ENCODE data around the gene SLC1A2. TPM values are rescaled to one million over a fixed set of nuclear protein-coding genes. Genes with fewer than 3 reads are reported as not detected.
A peak's percentile ranks its signal among the peaks of the same experiment; 100 is the strongest.

SLC1A2 gene
- total and polyA plus RNA-seq, 7 experiments from 2014 or later: 0.13 to 0.69 (median 0.24) TPM; not detected in 4

DNA sequence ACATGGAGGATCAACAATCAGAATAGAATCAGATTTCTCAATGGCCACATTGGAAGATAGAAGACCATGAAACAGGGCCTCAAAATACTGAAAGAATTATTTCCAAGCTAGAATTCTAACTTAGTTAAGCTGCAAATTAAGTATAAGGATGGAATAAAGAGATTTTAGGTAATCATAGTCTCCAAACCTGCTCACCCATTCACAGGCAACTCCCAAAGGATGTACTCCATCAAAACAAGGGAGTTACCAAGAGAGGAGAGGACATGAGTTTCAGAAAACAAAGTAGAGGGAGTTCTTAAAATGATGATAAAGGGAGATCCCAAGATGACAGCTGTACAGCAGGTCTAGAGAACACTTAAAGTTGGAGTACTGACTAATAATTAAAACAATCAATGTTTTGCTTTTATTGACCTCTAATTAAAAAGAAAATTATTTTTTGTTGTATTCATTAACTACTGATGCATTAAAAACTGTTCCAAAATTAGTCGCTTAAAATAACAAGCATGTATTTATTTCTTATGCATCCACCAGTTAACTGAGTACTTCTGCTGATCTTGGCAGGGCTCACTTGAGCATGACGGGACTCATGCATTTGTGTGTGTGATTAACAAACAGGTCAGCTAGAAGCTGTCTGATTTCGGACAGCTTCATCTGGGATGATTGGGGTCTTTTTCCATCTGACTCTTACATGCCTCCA, 184.8 kb downstream of the SLC1A2 start:
- H3K4me3 Mint-ChIP-seq: peak overlapping the region in 5 of 10 donors; percentile 17 to 70 (median 64)
- H3K36me3 Mint-ChIP-seq: peaks cover 24 to 64% (median 45%) of the 10 kb centered on the region in 5 donors
- no peak overlapping the region for H3K27ac ChIP-seq (ENCODE audit: low read depth, low read length)
- ChIA-PET CTCF (interaction anchor here (0.6 to 1.5 kb wide), 5 partner anchors 12 to 250 kb away, joined by 3 to 5 read pairs (median 4); partner anchors contain the start of gene CD44), POLR2A (interaction anchor here (0.6 to 3.0 kb wide), 11 partner anchors 8 to 317 kb away, joined by 3 to 16 read pairs (median 4); no protein-coding TSS in a partner anchor)
- peaks cover 27 to 36% of the 10 kb centered on the region in 2 donors for H3K4me1 ChIP-seq (ENCODE audit: control insufficient read depth in 2 of 2, insufficient read depth in 2 of 2, low read length in 2 of 2)
- peak overlapping the region; percentile 16 to 90 (median 83) for H3K27ac Mint-ChIP-seq
- H3K9me3 Mint-ChIP-seq: peaks cover 4 to 47% (median 23%) of the 10 kb centered on the region in 11 donors
- intact Hi-C loops (cut with micrococcal nuclease): loop anchor here (2.0 to 10.0 kb wide), 6 partner anchors 18 to 250 kb away; no protein-coding TSS in a partner anchor
- H3K27me3 ChIP-seq (ENCODE audit: control insufficient read depth in 2 of 2, insufficient read depth in 2 of 2, low read length in 2 of 2): no peaks in the 10 kb centered on the region
- H3K4me1 Mint-ChIP-seq: peaks cover 42 to 85% (median 63%) of the 10 kb centered on the region in 7 donors
- no peak overlapping the region for H3K4me3 ChIP-seq (ENCODE audit: low read length)
- peaks cover 6 to 22% (median 10%) of the 10 kb centered on the region in 3 experiments for H3K36me3 ChIP-seq (ENCODE audit: control insufficient read depth in 2 of 3, insufficient read depth in 3 of 3, low read length in 3 of 3)
- ATAC-seq (no peak), DNase-seq (no peak)
- peaks cover 0 to 3% (median 0%) of the 10 kb centered on the region in 5 donors for H3K27me3 Mint-ChIP-seq
- H3K9me3 ChIP-seq (ENCODE audit: control insufficient read depth in 2 of 3, low read length in 3 of 3): peaks cover 0 to 8% (median 0%) of the 10 kb centered on the region in 3 experiments

GRCh38 chr11:35233518-35233917, 185.8 kb downstream of the SLC1A2 start:
- Histone ChIP-seq H3K4me3 (ENCODE audit: low read length) (no peak overlapping the region), H3K9me3 (ENCODE audit: control insufficient read depth in 2 of 3, low read length in 3 of 3) (peaks cover 0 to 8% (median 0%) of the 10 kb centered on the region in 3 experiments), H3K27me3 (ENCODE audit: control insufficient read depth in 2 of 2, insufficient read depth in 2 of 2, low read length in 2 of 2) (no peaks in the 10 kb centered on the region), H3K4me1 (ENCODE audit: control insufficient read depth in 2 of 2, insufficient read depth in 2 of 2, low read length in 2 of 2) (peaks cover 27 to 36% of the 10 kb centered on the region in 2 donors), H3K27ac (ENCODE audit: low read depth, low read length) (no peak overlapping the region), H3K36me3 (ENCODE audit: control insufficient read depth in 2 of 3, insufficient read depth in 3 of 3, low read length in 3 of 3) (peaks cover 16 to 33% (median 17%) of the 10 kb centered on the region in 3 experiments)
- DNase-seq (no peak), ATAC-seq (no peak)
- Mint-ChIP-seq H3K4me1 (peaks cover 46 to 82% (median 56%) of the 10 kb centered on the region in 7 donors), H3K27ac (peak overlapping the region in 8 of 9 donors; percentile 16 to 89 (median 82)), H3K9me3 (peaks cover 4 to 47% (median 23%) of the 10 kb centered on the region in 11 donors), H3K36me3 (peaks cover 33 to 74% (median 56%) of the 10 kb centered on the region in 5 donors), H3K27me3 (no peaks in the 10 kb centered on the region), H3K4me3 (peak overlapping the region in 3 of 10 donors; percentile 6 to 45 (median 41))
- intact Hi-C loops (cut with micrococcal nuclease): loop anchor here in 1 of 2 donors (10.0 kb wide), 1 partner anchor 251 kb away; no protein-coding TSS in a partner anchor
- ChIA-PET POLR2A (interaction anchor here (0.9 to 1.3 kb wide), 6 partner anchors 9 to 66 kb away, joined by 3 to 5 read pairs (median 4); no protein-coding TSS in a partner anchor), CTCF (interaction anchor here (0.6 to 1.5 kb wide), 5 partner anchors 13 to 129 kb away, joined by 3 to 4 read pairs (median 3); no protein-coding TSS in a partner anchor)

DNA sequence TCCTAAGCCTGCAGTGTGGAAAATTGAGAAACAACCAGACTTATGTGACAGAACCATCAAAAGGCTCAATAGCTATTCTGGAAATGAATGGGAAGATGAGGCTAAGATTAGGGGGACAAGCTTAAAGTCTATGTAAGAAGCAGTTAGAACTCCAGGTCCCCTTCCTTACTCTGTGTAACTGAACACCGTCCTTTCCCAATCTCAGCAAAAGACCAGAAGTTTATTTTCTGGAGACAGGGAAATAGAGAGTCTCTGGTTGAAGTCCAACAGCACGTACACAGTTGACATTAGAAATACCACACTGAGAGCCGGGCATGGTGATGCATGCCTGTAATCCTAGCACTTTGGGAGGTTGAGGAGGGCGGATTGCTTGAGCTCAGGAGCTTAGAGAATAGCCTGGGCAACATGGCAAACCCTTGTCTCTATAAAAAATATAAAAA, 186.4 kb downstream of the SLC1A2 start:
- H3K27me3 ChIP-seq (ENCODE audit: control insufficient read depth in 2 of 2, insufficient read depth in 2 of 2, low read length in 2 of 2): no peaks in the 10 kb centered on the region
- ATAC-seq (no peak), DNase-seq (no peak)
- H3K4me1 ChIP-seq (ENCODE audit: control insufficient read depth in 2 of 2, insufficient read depth in 2 of 2, low read length in 2 of 2): peaks cover 23 to 34% of the 10 kb centered on the region in 2 donors
- Mint-ChIP-seq H3K27me3 (no peaks in the 10 kb centered on the region), H3K4me1 (peaks cover 41 to 81% (median 54%) of the 10 kb centered on the region in 7 donors), H3K27ac (peak overlapping the region in 7 of 9 donors; percentile 16 to 89 (median 81)), H3K36me3 (peaks cover 37 to 75% (median 62%) of the 10 kb centered on the region in 5 donors), H3K9me3 (peaks cover 4 to 47% (median 23%) of the 10 kb centered on the region in 11 donors), H3K4me3 (peak overlapping the region in 1 of 10 donors; percentile 14)
- H3K36me3 ChIP-seq (ENCODE audit: control insufficient read depth in 2 of 3, insufficient read depth in 3 of 3, low read length in 3 of 3): peaks cover 19 to 39% (median 22%) of the 10 kb centered on the region in 3 experiments
- intact Hi-C loops (cut with micrococcal nuclease): loop anchor here in 1 of 2 donors (10.0 kb wide), 1 partner anchor 252 kb away; no protein-coding TSS in a partner anchor
- CTCF ChIA-PET: interaction anchor here (0.6 to 1.5 kb wide), 3 partner anchors 58 to 129 kb away, joined by 3 to 4 read pairs (median 3); no protein-coding TSS in a partner anchor
- no peak overlapping the region for H3K27ac ChIP-seq (ENCODE audit: low read depth, low read length)
- no peak overlapping the region for H3K4me3 ChIP-seq (ENCODE audit: low read length)
- H3K9me3 ChIP-seq (ENCODE audit: control insufficient read depth in 2 of 3, low read length in 3 of 3): peaks cover 0 to 8% (median 0%) of the 10 kb centered on the region in 3 experiments
- POLR2A ChIA-PET: interaction anchor here (0.9 to 1.3 kb wide), 6 partner anchors 9 to 56 kb away, joined by 3 to 5 read pairs (median 3); no protein-coding TSS in a partner anchor

DNA sequence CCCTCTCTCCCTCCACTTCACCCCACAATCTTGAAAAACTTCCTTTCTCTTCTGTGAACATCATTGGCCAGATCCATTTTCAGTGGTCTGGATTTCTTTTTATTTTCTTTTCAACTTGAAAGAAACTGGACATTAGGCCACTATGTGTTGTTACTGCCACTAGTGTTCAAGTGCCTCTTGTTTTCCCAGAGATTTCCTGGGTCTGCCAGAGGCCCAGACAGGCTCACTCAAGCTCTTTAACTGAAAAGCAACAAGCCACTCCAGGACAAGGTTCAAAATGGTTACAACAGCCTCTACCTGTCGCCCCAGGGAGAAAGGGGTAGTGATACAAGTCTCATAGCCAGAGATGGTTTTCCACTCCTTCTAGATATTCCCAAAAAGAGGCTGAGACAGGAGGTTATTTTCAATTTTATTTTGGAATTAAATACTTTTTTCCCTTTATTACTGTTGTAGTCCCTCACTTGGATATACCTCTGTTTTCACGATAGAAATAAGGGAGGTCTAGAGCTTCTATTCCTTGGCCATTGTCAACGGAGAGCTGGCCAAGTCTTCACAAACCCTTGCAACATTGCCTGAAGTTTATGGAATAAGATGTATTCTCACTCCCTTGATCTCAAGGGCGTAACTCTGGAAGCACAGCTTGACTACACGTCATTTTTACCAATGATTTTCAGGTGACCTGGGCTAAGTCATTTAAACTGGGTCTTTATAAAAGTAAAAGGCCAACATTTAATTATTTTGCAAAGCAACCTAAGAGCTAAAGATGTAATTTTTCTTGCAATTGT, 188.1 kb downstream of the SLC1A2 start:
- intact Hi-C loops (cut with micrococcal nuclease): loop anchor here in 1 of 2 donors (10.0 kb wide), 1 partner anchor 254 kb away; no protein-coding TSS in a partner anchor

GRCh38 chr11:35230388-35230787, 189.0 kb downstream of the SLC1A2 start:
- CTCF ChIA-PET: interaction anchor here (1.4 kb wide), 1 partner anchor 163 kb away, joined by 5 read pairs; no protein-coding TSS in a partner anchor
- H3K27ac ChIP-seq (ENCODE audit: low read depth, low read length): no peak overlapping the region
- H3K9me3 ChIP-seq (ENCODE audit: control insufficient read depth in 2 of 3, low read length in 3 of 3): peaks cover 0 to 8% (median 0%) of the 10 kb centered on the region in 3 experiments
- ATAC-seq (no peak), DNase-seq (no peak)
- intact Hi-C loops (cut with micrococcal nuclease): loop anchor here in 1 of 2 donors (10.0 kb wide), 1 partner anchor 254 kb away; no protein-coding TSS in a partner anchor
- no peak overlapping the region for H3K4me3 ChIP-seq (ENCODE audit: low read length)
- H3K4me1 ChIP-seq (ENCODE audit: control insufficient read depth in 2 of 2, insufficient read depth in 2 of 2, low read length in 2 of 2): peaks cover 6 to 9% of the 10 kb centered on the region in 2 donors
- Mint-ChIP-seq H3K27ac (peak overlapping the region in 8 of 9 donors; percentile 18 to 76 (median 72)), H3K36me3 (peaks cover 51 to 82% (median 81%) of the 10 kb centered on the region in 5 donors), H3K4me3 (no peak overlapping the region), H3K4me1 (peaks cover 22 to 67% (median 42%) of the 10 kb centered on the region in 7 donors), H3K27me3 (no peaks in the 10 kb centered on the region), H3K9me3 (peaks cover 4 to 39% (median 22%) of the 10 kb centered on the region in 11 donors)
- peaks cover 26 to 65% (median 28%) of the 10 kb centered on the region in 3 experiments for H3K36me3 ChIP-seq (ENCODE audit: control insufficient read depth in 2 of 3, insufficient read depth in 3 of 3, low read length in 3 of 3)
- POLR2A ChIA-PET: interaction anchor here (1.1 to 1.2 kb wide), 3 partner anchors 17 to 296 kb away, joined by 3 to 4 read pairs (median 3); no protein-coding TSS in a partner anchor
- H3K27me3 ChIP-seq (ENCODE audit: control insufficient read depth in 2 of 2, insufficient read depth in 2 of 2, low read length in 2 of 2): no peaks in the 10 kb centered on the region

More for the DNA sequence above, 188.1 kb downstream of the SLC1A2 start:
- Histone ChIP-seq H3K4me1 (ENCODE audit: control insufficient read depth in 2 of 2, insufficient read depth in 2 of 2, low read length in 2 of 2) (peaks cover 15 to 18% of the 10 kb centered on the region in 2 donors), H3K27me3 (ENCODE audit: control insufficient read depth in 2 of 2, insufficient read depth in 2 of 2, low read length in 2 of 2) (no peaks in the 10 kb centered on the region), H3K4me3 (ENCODE audit: low read length) (no peak overlapping the region), H3K27ac (ENCODE audit: low read depth, low read length) (no peak overlapping the region), H3K9me3 (ENCODE audit: control insufficient read depth in 2 of 3, low read length in 3 of 3) (peaks cover 0 to 8% (median 0%) of the 10 kb centered on the region in 3 experiments), H3K36me3 (ENCODE audit: control insufficient read depth in 2 of 3, insufficient read depth in 3 of 3, low read length in 3 of 3) (peaks cover 20 to 56% (median 28%) of the 10 kb centered on the region in 3 experiments)
- Mint-ChIP-seq H3K4me3 (no peak overlapping the region), H3K4me1 (peaks cover 31 to 72% (median 47%) of the 10 kb centered on the region in 7 donors), H3K27ac (peak overlapping the region in 8 of 9 donors; percentile 14 to 84 (median 68)), H3K9me3 (peaks cover 4 to 47% (median 23%) of the 10 kb centered on the region in 11 donors), H3K27me3 (no peaks in the 10 kb centered on the region), H3K36me3 (peaks cover 46 to 83% (median 75%) of the 10 kb centered on the region in 5 donors)
- CTCF ChIA-PET: interaction anchor here (0.6 to 1.1 kb wide), 2 partner anchors 68 to 92 kb away, joined by 3 to 5 read pairs; no protein-coding TSS in a partner anchor
- ATAC-seq (no peak), DNase-seq (no peak)
- POLR2A ChIA-PET: interaction anchor here (1.1 to 1.2 kb wide), 3 partner anchors 16 to 297 kb away, joined by 3 to 4 read pairs (median 4); partner anchors contain the start of gene CD44
